HEK293 (cell line): ENCODE data around the gene APOBEC2.

Experiments used
- BCL11B ChIP-seq: fragments of 450-650 bp; formaldehyde crosslinking; IDR thresholded peaks from 2 replicates; pipeline ENCODE4 v1.5.1; 2016; ENCODE audit warnings: low read depth, missing biosample characterization, missing genetic modification characterization
- IKZF3 ChIP-seq: fragments of 450-650 bp; IDR thresholded peaks from 2 replicates; pipeline ENCODE4 v1.5.0; 2018; ENCODE audit warnings: missing biosample characterization, mild to moderate bottlenecking, missing genetic modification characterization, moderate library complexity
- KLF8 ChIP-seq: fragments of 450-650 bp; formaldehyde crosslinking; IDR thresholded peaks from 2 replicates; pipeline ENCODE4 v1.5.1; 2016; ENCODE audit warnings: missing biosample characterization, missing genetic modification characterization
- MEIS1 ChIP-seq: sonication (generic); formaldehyde crosslinking; IDR thresholded peaks from 2 replicates; pipeline ENCODE4 v1.8.1; 2022; ENCODE audit warnings: missing genetic modification reagents, mild to moderate bottlenecking, borderline replicate concordance
- RBAK ChIP-seq: fragments of 450-650 bp; formaldehyde crosslinking; IDR thresholded peaks from 2 replicates; pipeline ENCODE4 v1.5.1; 2016; ENCODE audit warnings: missing biosample characterization, missing genetic modification characterization
- SCRT2 ChIP-seq: fragments of 450-650 bp; formaldehyde crosslinking; IDR thresholded peaks from 2 replicates; pipeline ENCODE4 v1.5.1; 2016; ENCODE audit warnings: missing biosample characterization, missing genetic modification characterization
- YY1 ChIP-seq: fragments of 450-650 bp; formaldehyde crosslinking; IDR thresholded peaks from 2 replicates; pipeline ENCODE4 v1.5.1; 2018; ENCODE audit warnings: missing biosample characterization, missing genetic modification characterization
- ZBTB7A ChIP-seq: fragments of 450-650 bp; formaldehyde crosslinking; IDR thresholded peaks from 2 replicates; pipeline ENCODE4 v1.5.1; 2016; ENCODE audit warnings: low read depth, missing biosample characterization, missing genetic modification characterization
- ZBTB8A ChIP-seq: fragments of 450-650 bp; formaldehyde crosslinking; IDR thresholded peaks from 2 replicates; pipeline ENCODE4 v1.5.1; 2016; ENCODE audit warnings: missing biosample characterization, missing genetic modification characterization
- ZNF16 ChIP-seq: fragments of 450-650 bp; formaldehyde crosslinking; IDR thresholded peaks from 2 replicates; pipeline ENCODE4 v1.5.1; 2016; ENCODE audit warnings: low read depth, missing biosample characterization, missing genetic modification characterization
- ZNF274 ChIP-seq, 2 experiments: fragments of 200-500 bp in 1 of 2; fragments of 450-650 bp in 1 of 2; sonication (Bioruptor generic) in 1 of 2; formaldehyde crosslinking in 1 of 2; IDR thresholded peaks; 2 replicates each; pipeline versions ENCODE4 v1.5.1 to v1.6.1; 2014 to 2016; ENCODE audit warnings: borderline replicate concordance in 1 of 2, inconsistent platforms in 1 of 2, low read length in 1 of 2, missing biosample characterization in 1 of 2, missing genetic modification characterization in 1 of 2
- ZNF335 ChIP-seq: fragments of 450-650 bp; formaldehyde crosslinking; conservative IDR thresholded peaks from 2 replicates; pipeline ENCODE4 v1.5.1; 2016; ENCODE audit warnings: missing biosample characterization, missing genetic modification characterization
- ZNF391 ChIP-seq: fragments of 450-650 bp; formaldehyde crosslinking; IDR thresholded peaks from 2 replicates; pipeline ENCODE4 v1.5.1; 2016; ENCODE audit warnings: low read depth, missing biosample characterization, missing genetic modification characterization, borderline replicate concordance
- ZNF416 ChIP-seq: fragments of 450-650 bp; formaldehyde crosslinking; IDR thresholded peaks from 2 replicates; pipeline ENCODE4 v1.5.1; 2016; ENCODE audit warnings: missing biosample characterization, missing genetic modification characterization
- ZNF423 ChIP-seq: fragments of 450-650 bp; formaldehyde crosslinking; IDR thresholded peaks from 2 replicates; pipeline ENCODE4 v1.5.1; 2016; ENCODE audit warnings: missing biosample characterization, missing genetic modification characterization
- ZNF433 ChIP-seq: fragments of 450-650 bp; formaldehyde crosslinking; IDR thresholded peaks from 2 replicates; pipeline ENCODE4 v1.5.1; 2016; ENCODE audit warnings: missing biosample characterization, missing genetic modification characterization, low read depth
- ZNF514 ChIP-seq: fragments of 450-650 bp; formaldehyde crosslinking; IDR thresholded peaks from 2 replicates; pipeline ENCODE4 v1.5.1; 2016; ENCODE audit warnings: missing biosample characterization, missing genetic modification characterization
- ZNF549 ChIP-seq: fragments of 450-650 bp; IDR thresholded peaks from 2 replicates; pipeline ENCODE4 v1.5.1; 2018; ENCODE audit warnings: missing biosample characterization, missing genetic modification characterization, mild to moderate bottlenecking, inconsistent platforms, moderate library complexity
- ZNF560 ChIP-seq: fragments of 450-650 bp; formaldehyde crosslinking; IDR thresholded peaks from 2 replicates; pipeline ENCODE4 v1.5.1; 2017; ENCODE audit warnings: missing biosample characterization, missing genetic modification characterization, borderline replicate concordance
- ZNF561 ChIP-seq: fragments of 450-650 bp; IDR thresholded peaks from 2 replicates; pipeline ENCODE4 v1.5.1; 2018; ENCODE audit warnings: missing biosample characterization, missing genetic modification characterization, borderline replicate concordance
- ZNF624 ChIP-seq: fragments of 450-650 bp; formaldehyde crosslinking; IDR thresholded peaks from 2 replicates; pipeline ENCODE4 v1.5.1; 2017; ENCODE audit warnings: missing biosample characterization, missing genetic modification characterization
- ZNF654 ChIP-seq: fragments of 450-650 bp; formaldehyde crosslinking; IDR thresholded peaks from 2 replicates; pipeline ENCODE4 v1.5.1; 2016; ENCODE audit warnings: low read depth, missing biosample characterization, missing genetic modification characterization
- ZNF670 ChIP-seq: fragments of 450-650 bp; formaldehyde crosslinking; IDR thresholded peaks from 2 replicates; pipeline ENCODE4 v1.5.1; 2016; ENCODE audit warnings: missing biosample characterization, missing genetic modification characterization, low read depth
- ZNF776 ChIP-seq: fragments of 450-650 bp; formaldehyde crosslinking; IDR thresholded peaks from 2 replicates; pipeline ENCODE4 v1.5.0; 2017; ENCODE audit warnings: missing biosample characterization, missing genetic modification characterization, borderline replicate concordance
- ZXDB ChIP-seq: fragments of 450-650 bp; formaldehyde crosslinking; IDR thresholded peaks from 2 replicates; pipeline ENCODE4 v1.5.1; 2016; ENCODE audit warnings: missing biosample characterization, missing genetic modification characterization
- TF ChIP-seq, protein P1 (sequence below): fragments of 450-650 bp; formaldehyde crosslinking; IDR thresholded peaks from 2 replicates; pipeline ENCODE4 v1.5.1; 2016; ENCODE audit warnings: missing biosample characterization, missing genetic modification characterization
- TF ChIP-seq, protein P2 (sequence below): fragments of 450-650 bp; formaldehyde crosslinking; conservative IDR thresholded peaks from 2 replicates; pipeline ENCODE4 v1.5.1; 2016; ENCODE audit warnings: low read depth, missing biosample characterization, missing genetic modification characterization
- TF ChIP-seq, protein P3 (sequence below): fragments of 450-650 bp; formaldehyde crosslinking; IDR thresholded peaks from 2 replicates; pipeline ENCODE4 v1.5.1; 2017; ENCODE audit warnings: missing biosample characterization, mild to moderate bottlenecking, missing genetic modification characterization, moderate library complexity
- TF ChIP-seq, protein P4 (sequence below): fragments of 450-650 bp; formaldehyde crosslinking; IDR thresholded peaks from 2 replicates; pipeline ENCODE4 v1.5.1; 2016; ENCODE audit warnings: missing biosample characterization, missing genetic modification characterization

Gene APOBEC2

DNA sequence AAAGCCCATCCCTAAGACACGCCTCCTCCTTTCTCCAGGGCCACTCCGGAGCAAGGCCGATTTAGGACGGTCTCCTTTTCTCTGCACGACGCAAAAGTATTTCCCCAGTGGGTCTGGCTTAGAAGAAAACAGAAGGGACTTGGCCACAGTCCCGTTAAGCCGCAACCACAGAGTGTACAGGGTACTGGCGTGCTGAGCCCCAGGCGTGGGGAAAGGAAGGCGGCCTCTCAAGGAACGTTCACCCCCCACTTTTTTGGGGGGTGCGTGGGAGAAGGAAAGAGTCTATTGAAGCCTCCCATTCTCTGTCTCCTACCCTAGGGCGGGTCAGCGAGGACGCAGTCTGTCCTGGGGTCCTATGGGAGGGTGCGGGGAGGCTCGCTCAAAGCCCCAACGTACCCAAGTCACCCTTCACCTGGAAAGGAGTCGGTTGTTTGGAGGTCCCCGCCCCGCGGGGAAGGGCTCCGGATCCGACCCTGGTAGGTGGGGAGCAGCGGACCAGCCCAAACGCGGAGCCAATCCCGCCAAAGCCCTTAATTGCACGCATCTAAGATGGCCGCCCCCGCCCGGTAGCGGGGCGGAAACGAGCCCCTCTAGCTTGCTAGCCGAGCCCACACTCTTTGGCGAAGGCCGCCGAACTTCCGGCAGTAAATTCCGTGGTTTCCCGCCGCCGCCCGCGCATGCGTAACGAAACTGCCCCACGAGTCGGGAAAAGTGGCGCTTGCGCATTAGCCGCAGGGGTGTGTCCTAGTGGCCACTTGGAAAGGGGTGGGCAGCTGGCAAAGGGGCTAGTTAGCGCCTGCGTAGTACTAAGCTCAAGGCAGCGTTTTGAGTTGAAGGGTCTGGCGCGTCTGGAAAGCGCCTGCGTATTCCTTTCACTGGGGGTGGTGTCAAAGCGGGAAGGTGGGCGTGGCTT, 19.2 kb downstream of the APOBEC2 start, which contains the start of gene OARD1 (continued):
- TF ChIP-seq, protein P1, sequence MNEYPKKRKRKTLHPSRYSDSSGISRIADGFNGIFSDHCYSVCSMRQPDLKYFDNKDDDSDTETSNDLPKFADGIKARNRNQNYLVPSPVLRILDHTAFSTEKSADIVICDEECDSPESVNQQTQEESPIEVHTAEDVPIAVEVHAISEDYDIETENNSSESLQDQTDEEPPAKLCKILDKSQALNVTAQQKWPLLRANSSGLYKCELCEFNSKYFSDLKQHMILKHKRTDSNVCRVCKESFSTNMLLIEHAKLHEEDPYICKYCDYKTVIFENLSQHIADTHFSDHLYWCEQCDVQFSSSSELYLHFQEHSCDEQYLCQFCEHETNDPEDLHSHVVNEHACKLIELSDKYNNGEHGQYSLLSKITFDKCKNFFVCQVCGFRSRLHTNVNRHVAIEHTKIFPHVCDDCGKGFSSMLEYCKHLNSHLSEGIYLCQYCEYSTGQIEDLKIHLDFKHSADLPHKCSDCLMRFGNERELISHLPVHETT (tag by site-specific recombination): peak; percentile 54; the same call in 1 of the 2 replicates
- TF ChIP-seq ZXDB (tag by site-specific recombination): 0 out of 2 replicates have a peak, but pooled peaks have one; percentile 68
- peak; percentile 96 for TF ChIP-seq ZNF335 (tag by site-specific recombination)
- no peak for TF ChIP-seq IKZF3 (tag by site-specific recombination)
- TF ChIP-seq YY1 (tag by site-specific recombination): peak; percentile 79
- no peak for TF ChIP-seq ZNF433 (tag by site-specific recombination)
- TF ChIP-seq ZNF514: no peak
- TF ChIP-seq, protein P2, sequence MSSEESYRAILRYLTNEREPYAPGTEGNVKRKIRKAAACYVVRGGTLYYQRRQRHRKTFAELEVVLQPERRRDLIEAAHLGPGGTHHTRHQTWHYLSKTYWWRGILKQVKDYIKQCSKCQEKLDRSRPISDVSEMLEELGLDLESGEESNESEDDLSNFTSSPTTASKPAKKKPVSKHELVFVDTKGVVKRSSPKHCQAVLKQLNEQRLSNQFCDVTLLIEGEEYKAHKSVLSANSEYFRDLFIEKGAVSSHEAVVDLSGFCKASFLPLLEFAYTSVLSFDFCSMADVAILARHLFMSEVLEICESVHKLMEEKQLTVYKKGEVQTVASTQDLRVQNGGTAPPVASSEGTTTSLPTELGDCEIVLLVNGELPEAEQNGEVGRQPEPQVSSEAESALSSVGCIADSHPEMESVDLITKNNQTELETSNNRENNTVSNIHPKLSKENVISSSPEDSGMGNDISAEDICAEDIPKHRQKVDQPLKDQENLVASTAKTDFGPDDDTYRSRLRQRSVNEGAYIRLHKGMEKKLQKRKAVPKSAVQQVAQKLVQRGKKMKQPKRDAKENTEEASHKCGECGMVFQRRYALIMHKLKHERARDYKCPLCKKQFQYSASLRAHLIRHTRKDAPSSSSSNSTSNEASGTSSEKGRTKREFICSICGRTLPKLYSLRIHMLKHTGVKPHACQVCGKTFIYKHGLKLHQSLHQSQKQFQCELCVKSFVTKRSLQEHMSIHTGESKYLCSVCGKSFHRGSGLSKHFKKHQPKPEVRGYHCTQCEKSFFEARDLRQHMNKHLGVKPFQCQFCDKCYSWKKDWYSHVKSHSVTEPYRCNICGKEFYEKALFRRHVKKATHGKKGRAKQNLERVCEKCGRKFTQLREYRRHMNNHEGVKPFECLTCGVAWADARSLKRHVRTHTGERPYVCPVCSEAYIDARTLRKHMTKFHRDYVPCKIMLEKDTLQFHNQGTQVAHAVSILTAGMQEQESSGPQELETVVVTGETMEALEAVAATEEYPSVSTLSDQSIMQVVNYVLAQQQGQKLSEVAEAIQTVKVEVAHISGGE: peak; percentile 92
- no peak for TF ChIP-seq ZNF560
- TF ChIP-seq, protein P3, sequence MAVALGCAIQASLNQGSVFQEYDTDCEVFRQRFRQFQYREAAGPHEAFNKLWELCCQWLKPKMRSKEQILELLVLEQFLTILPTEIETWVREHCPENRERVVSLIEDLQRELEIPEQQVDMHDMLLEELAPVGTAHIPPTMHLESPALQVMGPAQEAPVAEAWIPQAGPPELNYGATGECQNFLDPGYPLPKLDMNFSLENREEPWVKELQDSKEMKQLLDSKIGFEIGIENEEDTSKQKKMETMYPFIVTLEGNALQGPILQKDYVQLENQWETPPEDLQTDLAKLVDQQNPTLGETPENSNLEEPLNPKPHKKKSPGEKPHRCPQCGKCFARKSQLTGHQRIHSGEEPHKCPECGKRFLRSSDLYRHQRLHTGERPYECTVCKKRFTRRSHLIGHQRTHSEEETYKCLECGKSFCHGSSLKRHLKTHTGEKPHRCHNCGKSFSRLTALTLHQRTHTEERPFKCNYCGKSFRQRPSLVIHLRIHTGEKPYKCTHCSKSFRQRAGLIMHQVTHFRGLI (tag by site-specific recombination): peak; percentile 89
- TF ChIP-seq ZNF416 (tag by site-specific recombination): no peak
- TF ChIP-seq MEIS1 (CRISPR knock-in tag): no peak
- no peak; the same call in 1 of the 2 replicates for TF ChIP-seq ZNF654 (tag by site-specific recombination)
- TF ChIP-seq, protein P4, sequence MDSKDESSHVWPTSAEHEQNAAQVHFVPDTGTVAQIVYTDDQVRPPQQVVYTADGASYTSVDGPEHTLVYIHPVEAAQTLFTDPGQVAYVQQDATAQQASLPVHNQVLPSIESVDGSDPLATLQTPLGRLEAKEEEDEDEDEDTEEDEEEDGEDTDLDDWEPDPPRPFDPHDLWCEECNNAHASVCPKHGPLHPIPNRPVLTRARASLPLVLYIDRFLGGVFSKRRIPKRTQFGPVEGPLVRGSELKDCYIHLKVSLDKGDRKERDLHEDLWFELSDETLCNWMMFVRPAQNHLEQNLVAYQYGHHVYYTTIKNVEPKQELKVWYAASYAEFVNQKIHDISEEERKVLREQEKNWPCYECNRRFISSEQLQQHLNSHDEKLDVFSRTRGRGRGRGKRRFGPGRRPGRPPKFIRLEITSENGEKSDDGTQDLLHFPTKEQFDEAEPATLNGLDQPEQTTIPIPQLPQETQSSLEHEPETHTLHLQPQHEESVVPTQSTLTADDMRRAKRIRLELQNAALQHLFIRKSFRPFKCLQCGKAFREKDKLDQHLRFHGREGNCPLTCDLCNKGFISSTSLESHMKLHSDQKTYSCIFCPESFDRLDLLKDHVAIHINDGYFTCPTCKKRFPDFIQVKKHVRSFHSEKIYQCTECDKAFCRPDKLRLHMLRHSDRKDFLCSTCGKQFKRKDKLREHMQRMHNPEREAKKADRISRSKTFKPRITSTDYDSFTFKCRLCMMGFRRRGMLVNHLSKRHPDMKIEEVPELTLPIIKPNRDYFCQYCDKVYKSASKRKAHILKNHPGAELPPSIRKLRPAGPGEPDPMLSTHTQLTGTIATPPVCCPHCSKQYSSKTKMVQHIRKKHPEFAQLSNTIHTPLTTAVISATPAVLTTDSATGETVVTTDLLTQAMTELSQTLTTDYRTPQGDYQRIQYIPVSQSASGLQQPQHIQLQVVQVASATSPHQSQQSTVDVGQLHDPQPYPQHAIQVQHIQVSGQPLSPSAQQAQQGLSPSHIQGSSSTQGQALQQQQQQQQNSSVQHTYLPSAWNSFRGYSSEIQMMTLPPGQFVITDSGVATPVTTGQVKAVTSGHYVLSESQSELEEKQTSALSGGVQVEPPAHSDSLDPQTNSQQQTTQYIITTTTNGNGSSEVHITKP (tag by site-specific recombination): peak; percentile 93
- TF ChIP-seq ZNF16 (tag by site-specific recombination): no peak
- peak; percentile 84 for TF ChIP-seq ZBTB7A (tag by site-specific recombination)
- no peak; the same call in 1 of the 2 replicates for TF ChIP-seq ZNF561
- TF ChIP-seq ZNF423: no peak
- no peak for TF ChIP-seq ZNF549 (tag by site-specific recombination)
- peak; percentile 67; the same call in 1 of the 2 replicates for TF ChIP-seq ZNF391 (tag by site-specific recombination)
- no peak for TF ChIP-seq ZNF776 (tag by site-specific recombination)
- no peak for TF ChIP-seq ZNF670
- no peak for TF ChIP-seq BCL11B (tag by site-specific recombination)
- peak; percentile 89 for TF ChIP-seq KLF8 (tag by site-specific recombination)
- no peak for TF ChIP-seq ZNF274 (IDR thresholded peaks at IDR 0.05; ENCODE audit: low read length)
- no peak for TF ChIP-seq ZNF274 (tag by site-specific recombination; IDR thresholded peaks at IDR 0.05; ENCODE audit: borderline replicate concordance)
- no peak for TF ChIP-seq ZNF624 (tag by site-specific recombination)
- TF ChIP-seq SCRT2: no peak
- TF ChIP-seq RBAK (tag by site-specific recombination): no peak
- peak; percentile 41; the same call in 1 of the 2 replicates for TF ChIP-seq ZBTB8A (tag by site-specific recombination)
